ENCODE results near the gene ZBTB20. TPM values are rescaled to one million over a fixed set of nuclear protein-coding genes. Genes with fewer than 3 reads are reported as not detected.

ZBTB20 gene
- total and polyA plus RNA-seq, 10 donors = 0.32 to 89.7 (median 71.8) TPM

GRCh38 chr3:114714237-114714636, 432.9 kb downstream of the ZBTB20 start:
- Histone ChIP-seq H3K27me3 (replicated peaks in 1 of 7) (no peaks in the 10 kb centered on the region), H3K4me1 (no peaks in the 10 kb centered on the region), H3K36me3 (no peaks in the 10 kb centered on the region), H3K4me3 (no peak overlapping the region), H3K9me3 (no peaks in the 10 kb centered on the region), H3K27ac (no peak overlapping the region)
- 66 to 90% (median 77%) methylated on average over 2 of the region's 2 CpGs for WGBS, 5 donors
- no peak for DNase-seq
- TF ChIP-seq CTCF (IDR thresholded peaks at IDR 0.05 in 8 of 11, conservative IDR thresholded peaks at IDR 0.05 in 3 of 11) = no peak
- intact Hi-C loops (cut with DNase I; ENCODE audit: low total_unique reads) = no loop called here

GRCh38 chr3:114712728-114713492, 434.2 kb downstream of the ZBTB20 start:
- no peak for DNase-seq
- no peak overlapping the region for H3K4me3 ChIP-seq
- no peaks in the 10 kb centered on the region for H3K27me3 ChIP-seq (replicated peaks in 1 of 7)
- no peaks in the 10 kb centered on the region for H3K4me1 ChIP-seq
- 95 to 98% (median 97%) methylated on average over 9 of the region's 9 CpGs for WGBS, 5 donors
- H3K27ac ChIP-seq = no peak overlapping the region
- no peaks in the 10 kb centered on the region for H3K36me3 ChIP-seq
- TF ChIP-seq POLR2A (IDR thresholded peaks at IDR 0.05) (no peak), CTCF (IDR thresholded peaks at IDR 0.05 in 8 of 11, conservative IDR thresholded peaks at IDR 0.05 in 3 of 11) (no peak), POLR2AphosphoS5 (IDR thresholded peaks at IDR 0.05) (no peak)
- H3K9me3 ChIP-seq = no peaks in the 10 kb centered on the region
- intact Hi-C loops (cut with DNase I; ENCODE audit: low total_unique reads) = no loop called here

- no peak for TF ChIP-seq POLR2A (IDR thresholded peaks at IDR 0.05)
- TF ChIP-seq POLR2AphosphoS5 (IDR thresholded peaks at IDR 0.05) = no peak
- no peak for TF ChIP-seq CTCF (IDR thresholded peaks at IDR 0.05 in 8 of 11, conservative IDR thresholded peaks at IDR 0.05 in 3 of 11)
- H3K4me1 ChIP-seq = no peaks in the 10 kb centered on the region
- no peaks in the 10 kb centered on the region for H3K9me3 ChIP-seq
- no peak for DNase-seq
- no peak overlapping the region for H3K4me3 ChIP-seq
- 63 to 79% (median 73%) methylated on average over 2 of the region's 2 CpGs for WGBS, 5 donors
- no peak overlapping the region for H3K27ac ChIP-seq
- no peaks in the 10 kb centered on the region for H3K27me3 ChIP-seq (replicated peaks in 1 of 7)
- intact Hi-C loops (cut with DNase I; ENCODE audit: low total_unique reads) = no loop called here
- H3K36me3 ChIP-seq = no peaks in the 10 kb centered on the region
These were observed 435.7 kb downstream of the ZBTB20 start for GRCh38 chr3:114711321-114711886.

GRCh38 chr3:114709102-114709501, 438.0 kb downstream of the ZBTB20 start:
- H3K27ac ChIP-seq = no peak overlapping the region
- no peak for DNase-seq
- H3K9me3 ChIP-seq = no peaks in the 10 kb centered on the region
- no peaks in the 10 kb centered on the region for H3K36me3 ChIP-seq
- WGBS, 5 donors = 83 to 97% (median 90%) methylated on average over 1 of the region's 1 CpG
- H3K4me3 ChIP-seq = no peak overlapping the region
- no peak for TF ChIP-seq CTCF (IDR thresholded peaks at IDR 0.05 in 8 of 11, conservative IDR thresholded peaks at IDR 0.05 in 3 of 11)
- no peak for TF ChIP-seq POLR2A (IDR thresholded peaks at IDR 0.05)
- TF ChIP-seq POLR2AphosphoS5 (IDR thresholded peaks at IDR 0.05) = no peak
- no peaks in the 10 kb centered on the region for H3K4me1 ChIP-seq
- intact Hi-C loops (cut with DNase I; ENCODE audit: low total_unique reads) = no loop called here
- no peaks in the 10 kb centered on the region for H3K27me3 ChIP-seq (replicated peaks in 1 of 7)

Data from spleen (tissue), 11 donors.